HepG2 (cell line): ENCODE measurements around the gene ZNF276.

Experiments
- CCAR2 ChIP-seq: fragments of 200-400 bp; formaldehyde crosslinking; optimal IDR thresholded peaks from 2 replicates; pipeline ENCODE3; 2018; ENCODE audit warnings: low read depth, mild to moderate bottlenecking, low read length, moderate library complexity
- CREM ChIP-seq, 2 experiments: sonication (generic) in 1 of 2; formaldehyde crosslinking in 1 of 2; IDR thresholded peaks; 2 replicates each; pipeline versions ENCODE4 v1.4.0 to v1.6.1; 2016 to 2020; ENCODE audit warnings: antibody characterized with exemption in 1 of 2, mild to moderate bottlenecking in 1 of 2, missing genetic modification reagents in 1 of 2
- JUND ChIP-seq: sonication (generic); formaldehyde crosslinking; IDR thresholded peaks from 2 replicates; pipeline ENCODE4 v1.8.0; 2022; ENCODE audit warnings: mild to moderate bottlenecking, missing genetic modification reagents
- KLF16 ChIP-seq, 2 experiments: sonication (generic) in 1 of 2; formaldehyde crosslinking in 1 of 2; IDR thresholded peaks; 2 replicates each; pipeline versions ENCODE4 v1.6.1 to v1.8.0; 2016 to 2023; ENCODE audit warnings: missing genetic modification reagents in 2 of 2, missing compliant biosample characterization in 1 of 2
- NBN ChIP-seq: fragments of 450-650 bp; conservative IDR thresholded peaks from 2 replicates; pipeline ENCODE4 v1.6.1; 2017
- NFATC3 ChIP-seq: sonication (generic); formaldehyde crosslinking; IDR thresholded peaks from 2 replicates; pipeline ENCODE4 v1.5.1; 2020; ENCODE audit warnings: mild to moderate bottlenecking, missing genetic modification reagents
- SMARCC2 ChIP-seq: fragments of 450-650 bp; IDR thresholded peaks from 2 replicates; pipeline ENCODE4 v1.6.1; 2017; ENCODE audit warnings: antibody characterized with exemption, mild to moderate bottlenecking
- TAF1 ChIP-seq: sonication (generic); formaldehyde crosslinking; IDR thresholded peaks from 2 replicates; pipeline ENCODE4 v1.4.0; 2020; ENCODE audit warnings: missing genetic modification reagents
- ZNF562 ChIP-seq: sonication (generic); formaldehyde crosslinking; IDR thresholded peaks from 2 replicates; pipeline ENCODE4 v1.8.0; 2022; ENCODE audit warnings: missing genetic modification reagents, borderline replicate concordance
- ZNF670 ChIP-seq: sonication (generic); formaldehyde crosslinking; IDR thresholded peaks from 2 replicates; pipeline ENCODE4 v1.8.0; 2022; ENCODE audit warnings: mild to moderate bottlenecking, missing genetic modification reagents, borderline replicate concordance
- TF ChIP-seq, protein P1 (sequence below): sonication (generic); formaldehyde crosslinking; conservative IDR thresholded peaks from 2 replicates; pipeline ENCODE4 v1.4.0; 2020; ENCODE audit warnings: missing genetic modification reagents

DNA sequence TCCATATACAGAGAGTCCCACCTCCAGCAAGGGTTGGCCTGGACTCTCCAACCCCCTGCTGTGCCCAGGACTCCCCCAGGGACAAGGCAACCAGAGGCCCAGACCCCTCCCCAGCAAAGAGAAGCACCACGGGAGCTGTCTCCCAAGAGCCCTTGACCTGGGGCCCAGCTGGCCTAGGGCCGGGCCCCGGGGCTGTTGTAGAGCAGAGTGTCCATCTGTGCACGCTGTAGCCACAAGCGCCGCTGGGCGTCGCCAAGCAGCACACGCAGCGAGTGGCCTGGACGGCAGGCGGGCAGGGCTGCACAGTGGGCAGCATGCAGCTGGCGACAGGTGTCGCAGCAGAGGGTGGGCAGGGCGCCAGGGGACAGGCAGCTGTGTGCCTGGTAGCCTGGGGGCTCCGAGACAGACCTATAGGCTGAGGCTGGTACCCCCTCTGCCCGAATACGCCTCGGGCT lies 24.1 kb upstream of the ZNF276 start:
- TF ChIP-seq ZNF670 (no peak), NFATC3 (CRISPR knock-in tag) (no peak), JUND (no peak), ZNF562 (CRISPR knock-in tag) (no peak), SMARCC2 (no peak), TAF1 (CRISPR knock-in tag) (no peak), KLF16 (CRISPR knock-in tag; IDR thresholded peaks at IDR 0.05) (no peak), NBN (no peak), CCAR2 (no peak), CREM (IDR thresholded peaks at IDR 0.05) (no peak), CREM (CRISPR knock-in tag; IDR thresholded peaks at IDR 0.05) (no peak)
- TF ChIP-seq, protein P1, sequence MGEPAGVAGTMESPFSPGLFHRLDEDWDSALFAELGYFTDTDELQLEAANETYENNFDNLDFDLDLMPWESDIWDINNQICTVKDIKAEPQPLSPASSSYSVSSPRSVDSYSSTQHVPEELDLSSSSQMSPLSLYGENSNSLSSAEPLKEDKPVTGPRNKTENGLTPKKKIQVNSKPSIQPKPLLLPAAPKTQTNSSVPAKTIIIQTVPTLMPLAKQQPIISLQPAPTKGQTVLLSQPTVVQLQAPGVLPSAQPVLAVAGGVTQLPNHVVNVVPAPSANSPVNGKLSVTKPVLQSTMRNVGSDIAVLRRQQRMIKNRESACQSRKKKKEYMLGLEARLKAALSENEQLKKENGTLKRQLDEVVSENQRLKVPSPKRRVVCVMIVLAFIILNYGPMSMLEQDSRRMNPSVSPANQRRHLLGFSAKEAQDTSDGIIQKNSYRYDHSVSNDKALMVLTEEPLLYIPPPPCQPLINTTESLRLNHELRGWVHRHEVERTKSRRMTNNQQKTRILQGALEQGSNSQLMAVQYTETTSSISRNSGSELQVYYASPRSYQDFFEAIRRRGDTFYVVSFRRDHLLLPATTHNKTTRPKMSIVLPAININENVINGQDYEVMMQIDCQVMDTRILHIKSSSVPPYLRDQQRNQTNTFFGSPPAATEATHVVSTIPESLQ: no peak
